ENCODE data around the gene TEK.

Gene TEK

GRCh38 chr9:27125030-27125429 lies 16.0 kb downstream of the TEK start:
- H2AFZ ChIP-seq (ENCODE audit: low read depth, low read length): no peak overlapping the region
- no peak overlapping the region for H3K4me3 ChIP-seq (ENCODE audit: low read length)
- H3K79me2 ChIP-seq (ENCODE audit: low read length): no peaks in the 10 kb centered on the region
- no peak overlapping the region for H3K9ac ChIP-seq (ENCODE audit: low read length)
- no peaks in the 10 kb centered on the region for H3K27me3 ChIP-seq (ENCODE audit: low read depth, low read length)
- H3K9me3 ChIP-seq (ENCODE audit: insufficient read depth, low read length): no peaks in the 10 kb centered on the region
- H3K4me2 ChIP-seq (ENCODE audit: low read length): no peak overlapping the region
- no peak overlapping the region for H3K27ac ChIP-seq (ENCODE audit: low read length)
- TF ChIP-seq EZH2phosphoT487 (IDR thresholded peaks at IDR 0.05; ENCODE audit: low read depth) (no peak), CTCF (IDR thresholded peaks at IDR 0.05; ENCODE audit: low read depth, low read length) (no peak)
- no peaks in the 10 kb centered on the region for H4K20me1 ChIP-seq (ENCODE audit: insufficient read depth, low read length)
- no peaks in the 10 kb centered on the region for H3K36me3 ChIP-seq (replicated peaks; ENCODE audit: low read depth, low read length)
- H3K4me1 ChIP-seq (ENCODE audit: low read length): no peaks in the 10 kb centered on the region

- Histone ChIP-seq H3K9ac (ENCODE audit: low read length) (no peak overlapping the region), H4K20me1 (ENCODE audit: insufficient read depth, low read length) (no peaks in the 10 kb centered on the region), H3K27me3 (ENCODE audit: low read depth, low read length) (no peaks in the 10 kb centered on the region)
Measured at GRCh38 chr9:27125936-27126335, 16.9 kb downstream of the TEK start.

GRCh38 chr9:27126670-27127069 lies 17.6 kb downstream of the TEK start:
- Histone ChIP-seq H2AFZ (ENCODE audit: low read depth, low read length) (no peak overlapping the region), H3K4me2 (ENCODE audit: low read length) (no peak overlapping the region), H3K9me3 (ENCODE audit: insufficient read depth, low read length) (no peaks in the 10 kb centered on the region), H3K27me3 (ENCODE audit: low read depth, low read length) (no peaks in the 10 kb centered on the region), H3K36me3 (replicated peaks; ENCODE audit: low read depth, low read length) (no peaks in the 10 kb centered on the region), H3K27ac (ENCODE audit: low read length) (no peak overlapping the region), H3K4me1 (ENCODE audit: low read length) (no peaks in the 10 kb centered on the region), H3K4me3 (ENCODE audit: low read length) (no peak overlapping the region), H3K79me2 (ENCODE audit: low read length) (no peaks in the 10 kb centered on the region), H3K9ac (ENCODE audit: low read length) (no peak overlapping the region), H4K20me1 (ENCODE audit: insufficient read depth, low read length) (no peaks in the 10 kb centered on the region)
- no peak for TF ChIP-seq EZH2phosphoT487 (IDR thresholded peaks at IDR 0.05; ENCODE audit: low read depth)
- no peak for TF ChIP-seq CTCF (IDR thresholded peaks at IDR 0.05; ENCODE audit: low read depth, low read length)

More at GRCh38 chr9:27125936-27126335, 16.9 kb downstream of the TEK start:
- H3K79me2 ChIP-seq (ENCODE audit: low read length): no peaks in the 10 kb centered on the region
- TF ChIP-seq CTCF (IDR thresholded peaks at IDR 0.05; ENCODE audit: low read depth, low read length) (no peak), EZH2phosphoT487 (IDR thresholded peaks at IDR 0.05; ENCODE audit: low read depth) (no peak)
- H3K27ac ChIP-seq (ENCODE audit: low read length): no peak overlapping the region
- no peaks in the 10 kb centered on the region for H3K36me3 ChIP-seq (replicated peaks; ENCODE audit: low read depth, low read length)
- H3K4me2 ChIP-seq (ENCODE audit: low read length): no peak overlapping the region
- no peaks in the 10 kb centered on the region for H3K4me1 ChIP-seq (ENCODE audit: low read length)
- no peak overlapping the region for H3K4me3 ChIP-seq (ENCODE audit: low read length)
- no peak overlapping the region for H2AFZ ChIP-seq (ENCODE audit: low read depth, low read length)
- no peaks in the 10 kb centered on the region for H3K9me3 ChIP-seq (ENCODE audit: insufficient read depth, low read length)

GRCh38 chr9:27129221-27129620 lies 20.2 kb downstream of the TEK start:
- H3K4me2 ChIP-seq (ENCODE audit: low read length): no peak overlapping the region
- H3K4me1 ChIP-seq (ENCODE audit: low read length): no peaks in the 10 kb centered on the region
- H3K36me3 ChIP-seq (replicated peaks; ENCODE audit: low read depth, low read length): no peaks in the 10 kb centered on the region
- H3K9me3 ChIP-seq (ENCODE audit: insufficient read depth, low read length): no peaks in the 10 kb centered on the region
- H4K20me1 ChIP-seq (ENCODE audit: insufficient read depth, low read length): no peaks in the 10 kb centered on the region
- H3K79me2 ChIP-seq (ENCODE audit: low read length): no peaks in the 10 kb centered on the region
- no peak overlapping the region for H2AFZ ChIP-seq (ENCODE audit: low read depth, low read length)
- H3K27ac ChIP-seq (ENCODE audit: low read length): no peak overlapping the region
- TF ChIP-seq EZH2phosphoT487 (IDR thresholded peaks at IDR 0.05; ENCODE audit: low read depth) (no peak), CTCF (IDR thresholded peaks at IDR 0.05; ENCODE audit: low read depth, low read length) (no peak)
- no peak overlapping the region for H3K4me3 ChIP-seq (ENCODE audit: low read length)
- peaks cover 7% of the 10 kb centered on the region; the same call in 1 of the 2 replicates for H3K27me3 ChIP-seq (ENCODE audit: low read depth, low read length)
- H3K9ac ChIP-seq (ENCODE audit: low read length): no peak overlapping the region

Measured in OCI-LY3 (cell line).